Muscle of leg (tissue), 11 donors: Measurements from ENCODE around the gene NDUFV2. TPM values are rescaled to one million over a fixed set of nuclear protein-coding genes. Genes with fewer than 3 reads are reported as not detected.
"Not testable (repeated sequence)": the region's sequence is repeated elsewhere in the genome, so short reads cannot be mapped to it uniquely, and the experiment has no call there.

ENCODE experiments used
- DNase-seq: peaks from one replicate; pipeline ENCODE4 v3.0.0; 2013
- H3K27ac ChIP-seq: one replicate; pipeline ENCODE4 v1.5.1; 2013; ENCODE audit warnings: mild to moderate bottlenecking, low read length, control low read depth
- H3K27me3 ChIP-seq: one replicate; pipeline ENCODE4 v1.6.1; 2013; ENCODE audit warnings: low read length; ENCODE audit not compliant: control insufficient read depth, insufficient read depth
- H3K36me3 ChIP-seq: one replicate; pipeline ENCODE4 v1.6.1; 2013; ENCODE audit warnings: low read length; ENCODE audit not compliant: control insufficient read depth, insufficient read depth
- H3K4me1 ChIP-seq: one replicate; pipeline ENCODE4 v1.6.1; 2013; ENCODE audit warnings: low read length; ENCODE audit not compliant: control insufficient read depth, insufficient read depth
- H3K4me3 ChIP-seq: one replicate; pipeline ENCODE4 v1.5.1; 2013; ENCODE audit warnings: low read length, control low read depth
- H3K9me3 ChIP-seq: replicated peaks from 2 replicates; pipeline ENCODE4 v1.6.1; 2013; ENCODE audit warnings: low read depth, low read length; ENCODE audit not compliant: control insufficient read depth
- WGBS: methylation state at CpG from one replicate; pipeline ENCODE4 v1.1.5; 2013; ENCODE audit warnings: missing lambda C conversion rate; ENCODE audit not compliant: insufficient coverage; 5-methylcytosine and 5-hydroxymethylcytosine counted together
- polyA plus RNA-seq, 8 donors: library from polyadenylated mRNA; unstranded; fragments of 120-200 nt; gene quantifications; one replicate each; pipeline versions ENCODE4 v1.2.1 to v1.2.3, GENCODE V29; 2013; ENCODE audit warnings: inconsistent platforms in 1 of 8, low replicate concordance in 1 of 8; ENCODE audit not compliant: insufficient read length in 8 of 8, insufficient read depth in 1 of 8
- total RNA-seq: library from RNA; stranded (reverse); fragments of 120-200 nt; gene quantifications from one replicate; pipeline ENCODE4 v1.2.4, GENCODE V29; 2013

NDUFV2 gene
- total and polyA plus RNA-seq, 9 donors: 68.5 to 155 (median 92.4) TPM

DNA sequence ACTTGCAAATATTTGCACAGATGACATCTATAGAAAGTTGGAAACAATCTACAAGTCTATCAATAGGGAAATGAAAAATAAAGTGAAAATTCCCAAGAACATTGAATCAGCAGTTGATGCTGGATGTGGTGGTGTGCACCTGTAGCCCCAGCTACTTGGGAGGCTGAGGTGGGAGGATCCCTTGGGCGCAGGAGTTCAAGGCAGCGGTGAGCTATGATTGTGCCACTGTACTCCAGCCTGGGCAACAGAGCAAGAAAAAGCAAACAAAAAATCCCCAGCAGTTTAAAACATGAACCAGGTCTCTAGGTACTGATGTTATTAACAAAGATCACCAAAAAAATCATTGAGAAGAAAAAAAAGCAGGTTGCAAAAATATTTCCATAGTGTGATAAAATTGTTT lies 15.4 kb upstream of the NDUFV2 start:
- H3K4me3 ChIP-seq: no peak overlapping the region
- H3K36me3 ChIP-seq: no peaks in the 10 kb centered on the region
- no peak overlapping the region for H3K27ac ChIP-seq
- H3K27me3 ChIP-seq: no peaks in the 10 kb centered on the region
- no peaks in the 10 kb centered on the region for H3K4me1 ChIP-seq
- no peaks in the 10 kb centered on the region for H3K9me3 ChIP-seq
- no CpG with 5 or more reads among the region's 2 CpGs for WGBS
- no peak for DNase-seq

GRCh38 chr18:9088252-9088651 lies 14.2 kb upstream of the NDUFV2 start:
- Histone ChIP-seq H3K27me3 (no peaks in the 10 kb centered on the region), H3K36me3 (no peaks in the 10 kb centered on the region), H3K9me3 (no peaks in the 10 kb centered on the region), H3K4me1 (no peaks in the 10 kb centered on the region), H3K4me3 (no peak overlapping the region), H3K27ac (no peak overlapping the region)
- DNase-seq: no peak
- 77% methylated on average over 2 of the region's 5 CpGs for WGBS

DNA sequence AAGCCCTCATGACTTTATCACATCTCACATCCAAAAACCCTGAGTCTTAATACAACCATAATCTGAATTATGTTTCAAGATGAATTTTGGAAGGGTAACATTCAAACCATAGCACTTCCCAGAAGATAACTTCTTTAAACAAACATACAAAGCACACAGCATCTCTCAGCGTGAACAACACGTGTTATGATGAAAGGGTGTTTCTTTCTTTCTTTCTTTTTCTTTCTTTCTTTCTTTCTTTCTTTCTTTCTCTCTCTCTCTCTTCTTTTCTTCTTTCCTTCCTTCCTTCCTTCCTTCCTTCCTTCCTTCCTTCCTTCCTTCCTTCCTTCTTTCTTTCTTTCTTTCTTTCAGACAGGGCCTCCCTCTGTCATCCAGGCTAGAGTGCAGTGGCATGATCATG lies 13.8 kb upstream of the NDUFV2 start:
- not testable (repeated sequence) for H3K27ac ChIP-seq, DNase-seq, H3K9me3 ChIP-seq, H3K4me1 ChIP-seq, H3K36me3 ChIP-seq, H3K27me3 ChIP-seq, H3K4me3 ChIP-seq
- WGBS: no CpG with 5 or more reads among the region's 2 CpGs

- WGBS: 87% methylated on average over 5 of the region's 5 CpGs
- Histone ChIP-seq H3K27me3 (no peaks in the 10 kb centered on the region), H3K36me3 (no peaks in the 10 kb centered on the region)
Observed at GRCh38 chr18:9090578-9090977, 11.9 kb upstream of the NDUFV2 start.

GRCh38 chr18:9091066-9091476 lies 11.4 kb upstream of the NDUFV2 start:
- 90% methylated on average over 2 of the region's 4 CpGs for WGBS
- Histone ChIP-seq H3K36me3 (no peaks in the 10 kb centered on the region), H3K4me3 (no peak overlapping the region), H3K27ac (no peak overlapping the region), H3K4me1 (no peaks in the 10 kb centered on the region), H3K27me3 (no peaks in the 10 kb centered on the region), H3K9me3 (no peaks in the 10 kb centered on the region)
- no peak for DNase-seq

More at GRCh38 chr18:9090578-9090977, 11.9 kb upstream of the NDUFV2 start:
- no peak for DNase-seq
- H3K9me3 ChIP-seq: no peaks in the 10 kb centered on the region
- no peaks in the 10 kb centered on the region for H3K4me1 ChIP-seq
- H3K27ac ChIP-seq: no peak overlapping the region
- no peak overlapping the region for H3K4me3 ChIP-seq

DNA sequence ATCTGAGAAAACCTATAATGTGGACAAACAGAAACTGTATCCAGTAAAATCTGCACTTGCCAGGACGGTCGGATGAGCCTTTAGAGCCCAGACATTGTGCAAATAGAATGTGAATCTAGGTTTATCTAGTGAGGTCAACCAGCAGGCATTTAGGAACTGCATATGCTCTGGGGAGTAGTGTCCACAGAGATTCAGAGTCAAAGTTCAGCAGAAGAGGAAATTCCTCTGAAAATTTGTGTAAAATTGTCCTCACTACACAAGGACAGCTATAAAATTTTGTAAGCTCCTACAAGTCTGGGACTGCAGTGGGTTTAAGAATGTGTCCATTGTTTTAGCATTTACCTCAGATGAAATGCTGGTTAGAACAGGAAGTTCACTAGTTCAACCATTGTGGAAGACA lies 9.8 kb upstream of the NDUFV2 start:
- WGBS: 72% methylated on average over 2 of the region's 2 CpGs
- H3K27ac ChIP-seq: peak overlapping the region; percentile 20
- H3K27me3 ChIP-seq: no peaks in the 10 kb centered on the region
- DNase-seq: no peak
- no peaks in the 10 kb centered on the region for H3K9me3 ChIP-seq
- H3K4me3 ChIP-seq: no peak overlapping the region
- no peaks in the 10 kb centered on the region for H3K4me1 ChIP-seq
- H3K36me3 ChIP-seq: no peaks in the 10 kb centered on the region

GRCh38 chr18:9093109-9093508 lies 9.4 kb upstream of the NDUFV2 start:
- not testable (repeated sequence) for H3K27ac ChIP-seq, H3K27me3 ChIP-seq, H3K36me3 ChIP-seq, H3K4me1 ChIP-seq, DNase-seq, H3K4me3 ChIP-seq, H3K9me3 ChIP-seq
- WGBS: no CpG with 5 or more reads among the region's 3 CpGs

- no peaks in the 10 kb centered on the region for H3K36me3 ChIP-seq
- DNase-seq: no peak
- H3K27me3 ChIP-seq: no peaks in the 10 kb centered on the region
- H3K4me1 ChIP-seq: no peaks in the 10 kb centered on the region
- H3K9me3 ChIP-seq: no peaks in the 10 kb centered on the region
- WGBS: no CpG with 5 or more reads among the region's 7 CpGs
- H3K4me3 ChIP-seq: no peak overlapping the region
- H3K27ac ChIP-seq: no peak overlapping the region
Observed at GRCh38 chr18:9094307-9095226, 7.9 kb upstream of the NDUFV2 start.

DNA sequence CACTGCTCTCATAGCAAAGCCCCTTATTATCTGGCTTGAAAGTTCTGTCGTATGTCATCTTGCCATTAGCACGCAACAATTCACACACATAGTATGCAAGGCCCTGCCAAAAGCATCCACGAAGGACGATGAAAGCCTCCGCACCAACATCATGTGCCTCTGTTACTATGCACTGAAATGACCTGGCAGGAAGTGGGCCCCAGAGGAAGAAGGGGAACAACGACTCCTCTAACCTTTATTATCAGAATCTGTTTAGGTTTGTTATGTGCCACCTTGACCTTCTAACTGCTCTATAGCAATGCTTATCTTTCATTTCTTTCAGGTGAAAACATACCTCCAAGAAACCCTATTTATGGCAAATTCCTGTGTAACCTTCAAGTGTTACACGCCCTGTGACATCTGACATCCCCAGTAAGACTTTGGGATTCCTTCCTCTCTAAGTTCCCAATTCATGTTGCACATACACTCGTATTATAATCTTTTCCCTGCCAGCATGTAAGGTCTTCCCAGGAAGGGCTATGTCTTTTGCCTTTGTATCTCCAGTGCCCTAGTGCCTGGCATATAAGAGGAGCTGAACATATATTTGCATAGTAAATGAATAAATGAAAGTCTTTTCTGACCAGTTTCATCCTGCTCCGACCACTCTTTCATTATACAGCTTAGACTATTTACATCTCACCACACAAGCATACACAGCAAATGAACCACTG lies 7.0 kb upstream of the NDUFV2 start:
- no peak overlapping the region for H3K4me3 ChIP-seq
- no peaks in the 10 kb centered on the region for H3K4me1 ChIP-seq
- DNase-seq: no peak
- no peaks in the 10 kb centered on the region for H3K9me3 ChIP-seq
- H3K36me3 ChIP-seq: no peaks in the 10 kb centered on the region
- no peaks in the 10 kb centered on the region for H3K27me3 ChIP-seq
- WGBS: 61% methylated on average over 5 of the region's 9 CpGs
- H3K27ac ChIP-seq: no peak overlapping the region

DNA sequence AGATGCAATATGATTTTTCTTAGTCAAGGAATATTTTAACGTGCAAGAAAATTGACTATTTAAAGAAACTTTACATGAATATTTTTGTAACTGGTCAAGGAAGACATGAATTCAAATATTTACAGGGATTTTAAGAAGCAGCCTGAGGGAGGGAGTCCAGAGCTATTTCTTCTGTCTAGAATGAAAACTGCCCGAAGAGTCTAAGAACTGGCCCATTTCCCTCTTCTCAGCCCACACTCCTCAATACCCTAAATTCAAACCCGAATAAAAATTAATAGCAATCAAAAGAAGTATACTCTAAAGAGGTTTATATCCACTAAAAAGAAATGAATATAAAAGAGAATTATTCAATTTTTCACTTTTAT lies 6.5 kb upstream of the NDUFV2 start:
- H3K9me3 ChIP-seq: no peaks in the 10 kb centered on the region
- H3K4me3 ChIP-seq: no peak overlapping the region
- no peak overlapping the region for H3K27ac ChIP-seq
- H3K36me3 ChIP-seq: no peaks in the 10 kb centered on the region
- no peaks in the 10 kb centered on the region for H3K27me3 ChIP-seq
- DNase-seq: no peak
- no CpG with 5 or more reads among the region's 3 CpGs for WGBS
- no peaks in the 10 kb centered on the region for H3K4me1 ChIP-seq
